DMS53 treated with DMSO at 0.1 percent for 48 hours (cell line): Measurements from ENCODE around the gene ATP11A.
"Not testable (repeated sequence)": the region's sequence is repeated elsewhere in the genome, so short reads cannot be mapped to it uniquely, and the experiment has no call there.

ENCODE experiments used
- DNase-seq: peaks from one replicate; lab custom pipeline; 2025; ENCODE audit not compliant: unreplicated experiment; lab: John Stamatoyannopoulos, UW

The ATP11A gene

GRCh38 chr13:112773601-112774447 lies 84.0 kb downstream of the ATP11A start:
- DNase-seq, result no peak

- DNase-seq, result no peak
Observed at GRCh38 chr13:112774448-112774792, 84.6 kb downstream of the ATP11A start.

GRCh38 chr13:112774829-112775565 lies 85.2 kb downstream of the ATP11A start:
- DNase-seq, result no peak

GRCh38 chr13:112775791-112776279 lies 86.0 kb downstream of the ATP11A start:
- DNase-seq, result no peak

GRCh38 chr13:112776354-112776753 lies 86.5 kb downstream of the ATP11A start:
- DNase-seq, result no peak

- no peak for DNase-seq
Observed at GRCh38 chr13:112776971-112777370, 87.1 kb downstream of the ATP11A start.

- no peak for DNase-seq
Observed at GRCh38 chr13:112777637-112778406, 88.0 kb downstream of the ATP11A start.

- no peak for DNase-seq
Observed at GRCh38 chr13:112779856-112780604, 90.2 kb downstream of the ATP11A start.

- DNase-seq, result no peak
Observed at GRCh38 chr13:112781287-112781686, 91.4 kb downstream of the ATP11A start.

- no peak for DNase-seq
Observed at GRCh38 chr13:112781881-112782361, 92.1 kb downstream of the ATP11A start.

GRCh38 chr13:112782429-112783010 lies 92.7 kb downstream of the ATP11A start:
- DNase-seq, result no peak

GRCh38 chr13:112783135-112783977 lies 93.5 kb downstream of the ATP11A start:
- DNase-seq, result no peak

- DNase-seq, result no peak
Observed at GRCh38 chr13:112783978-112784371, 94.1 kb downstream of the ATP11A start.

- DNase-seq, result no peak
Observed at GRCh38 chr13:112784811-112785482, 95.1 kb downstream of the ATP11A start.

GRCh38 chr13:112785483-112785856 lies 95.6 kb downstream of the ATP11A start:
- DNase-seq, result no peak

GRCh38 chr13:112786810-112787209 lies 97.0 kb downstream of the ATP11A start:
- DNase-seq, result not testable (repeated sequence)

- DNase-seq, result no peak
Observed at GRCh38 chr13:112790735-112791641, 101.2 kb downstream of the ATP11A start.
